Measurements from ENCODE around the gene PRKN.

- TF ChIP-seq CTCF (IDR thresholded peaks at IDR 0.05; ENCODE audit: low read length) (no peak), EZH2 (optimal IDR thresholded peaks at IDR 0.05; ENCODE audit: low read depth, low read length) (no peak)
These were observed 546.5 kb downstream of the PRKN start for GRCh38 chr6:162181111-162181510.
